MG63 (cell line): ENCODE data around the gene HRH1. TPM values are rescaled to one million over a fixed set of nuclear protein-coding genes. Genes with fewer than 3 reads are reported as not detected.

Experiments used
- DNase-seq: peaks from one replicate; pipeline ENCODE4 v3.0.0-alpha.2; 2020
- H3K27me3 ChIP-seq: fragments of 250-450 bp; sonication (Bioruptor Pico); 2 replicates; pipeline ENCODE4 v1.5.1; 2020; ENCODE audit warnings: mild to moderate bottlenecking, moderate library complexity
- H3K36me3 ChIP-seq: fragments of 250-450 bp; sonication (Bioruptor Pico); 2 replicates; pipeline ENCODE4 v1.5.1; 2020; ENCODE audit warnings: mild to moderate bottlenecking, moderate library complexity
- H3K4me3 ChIP-seq: fragments of 250-450 bp; sonication (Bioruptor Pico); 2 replicates; pipeline ENCODE4 v1.5.1; 2020; ENCODE audit warnings: mild to moderate bottlenecking, moderate library complexity
- H3K9me3 ChIP-seq: fragments of 250-450 bp; sonication (Bioruptor Pico); 2 replicates; pipeline ENCODE4 v1.5.1; 2020; ENCODE audit warnings: mild to moderate bottlenecking, moderate library complexity
- total RNA-seq: library from RNA; depleted of rRNA; stranded (reverse); fragments of >200 nt; shearing (Covaris generic); gene quantifications from 2 replicates; pipeline ENCODE4 v1.2.3, GENCODE V29; 2014; ENCODE audit warnings: low replicate concordance

Gene HRH1
- total RNA-seq, 1 experiment from 2014 or later, result 5.5 TPM

- H3K27me3 ChIP-seq, result no peaks in the 10 kb centered on the region
- peak; percentile 96 for DNase-seq
- H3K9me3 ChIP-seq, result no peaks in the 10 kb centered on the region
- peak overlapping the region; percentile 56 for H3K4me3 ChIP-seq
- H3K36me3 ChIP-seq, result no peaks in the 10 kb centered on the region
Measured at GRCh38 chr3:11136830-11137626, 17.3 kb upstream of the HRH1 start.

- no peak for DNase-seq
- Histone ChIP-seq H3K9me3 (no peaks in the 10 kb centered on the region), H3K36me3 (no peaks in the 10 kb centered on the region), H3K27me3 (no peaks in the 10 kb centered on the region), H3K4me3 (peak overlapping the region; percentile 56)
Measured at GRCh38 chr3:11137627-11137959, 16.7 kb upstream of the HRH1 start.

DNA sequence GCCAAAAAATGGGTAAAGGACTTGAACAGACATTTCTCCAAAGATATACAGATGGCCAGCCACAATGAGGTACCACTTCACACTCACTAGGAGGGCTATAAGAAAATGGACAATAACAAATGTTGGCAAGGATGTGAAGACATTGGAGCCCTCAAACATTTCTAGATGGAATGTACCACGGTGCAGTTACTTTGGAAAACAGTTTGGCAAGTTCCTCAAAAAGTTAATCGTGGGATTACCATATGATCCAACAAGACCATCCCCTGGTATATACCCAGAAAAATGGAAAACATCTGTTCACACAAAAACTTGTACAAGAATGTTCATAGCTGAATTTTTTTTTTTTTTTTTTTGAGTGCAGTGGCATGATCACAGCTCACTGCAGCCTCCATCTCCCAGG, 15.9 kb upstream of the HRH1 start:
- no peaks in the 10 kb centered on the region for H3K36me3 ChIP-seq
- no peak for DNase-seq
- no peaks in the 10 kb centered on the region for H3K9me3 ChIP-seq
- no peak overlapping the region for H3K4me3 ChIP-seq
- no peaks in the 10 kb centered on the region for H3K27me3 ChIP-seq

GRCh38 chr3:11140030-11140712, 14.1 kb upstream of the HRH1 start:
- Histone ChIP-seq H3K36me3 (no peaks in the 10 kb centered on the region), H3K27me3 (no peaks in the 10 kb centered on the region), H3K9me3 (no peaks in the 10 kb centered on the region), H3K4me3 (no peak overlapping the region)
- peak; percentile 14 for DNase-seq

DNA sequence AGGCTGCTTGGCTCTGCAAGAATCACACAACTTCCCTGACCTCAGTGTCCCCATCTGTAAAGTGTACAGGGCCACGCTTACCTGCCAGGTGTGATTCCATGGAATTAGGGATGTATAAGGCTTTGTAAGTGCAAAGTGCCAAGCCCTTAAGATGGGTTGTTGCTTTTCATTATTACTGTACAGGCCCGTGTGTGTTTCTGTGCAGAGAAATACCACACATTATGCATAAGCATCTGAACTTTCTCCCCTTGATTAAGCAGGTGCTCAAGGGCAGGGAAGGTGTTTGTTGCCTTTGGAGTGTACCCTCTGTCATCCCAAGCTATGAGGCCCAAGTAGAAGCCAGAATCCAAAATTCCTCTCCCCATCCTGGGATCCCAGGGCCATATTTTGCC, 13.6 kb upstream of the HRH1 start:
- no peak for DNase-seq
- H3K27me3 ChIP-seq, result no peaks in the 10 kb centered on the region
- H3K36me3 ChIP-seq, result no peaks in the 10 kb centered on the region
- H3K4me3 ChIP-seq, result no peak overlapping the region
- no peaks in the 10 kb centered on the region for H3K9me3 ChIP-seq

DNA sequence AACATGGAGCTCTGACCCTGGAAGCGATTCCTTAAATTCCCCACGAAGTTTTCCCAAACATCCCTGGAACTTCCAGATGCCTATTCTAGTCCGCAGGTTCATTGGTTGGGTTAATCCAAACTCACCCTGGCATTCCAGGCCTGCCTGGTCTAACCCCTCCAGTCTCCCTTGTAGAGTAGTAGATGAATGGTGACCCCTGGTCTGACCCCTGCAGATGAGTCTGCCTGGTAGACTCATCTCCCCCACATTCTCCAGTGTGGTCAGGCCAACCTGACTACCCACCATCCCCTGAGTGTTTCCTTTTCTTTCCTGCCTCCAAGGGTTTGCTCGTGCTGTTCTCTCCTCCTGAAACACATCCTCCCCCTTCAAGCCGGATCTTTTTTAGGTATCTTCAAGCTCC, 10.8 kb upstream of the HRH1 start:
- Histone ChIP-seq H3K4me3 (no peak overlapping the region), H3K9me3 (no peaks in the 10 kb centered on the region), H3K36me3 (no peaks in the 10 kb centered on the region), H3K27me3 (no peaks in the 10 kb centered on the region)
- DNase-seq, result no peak

DNA sequence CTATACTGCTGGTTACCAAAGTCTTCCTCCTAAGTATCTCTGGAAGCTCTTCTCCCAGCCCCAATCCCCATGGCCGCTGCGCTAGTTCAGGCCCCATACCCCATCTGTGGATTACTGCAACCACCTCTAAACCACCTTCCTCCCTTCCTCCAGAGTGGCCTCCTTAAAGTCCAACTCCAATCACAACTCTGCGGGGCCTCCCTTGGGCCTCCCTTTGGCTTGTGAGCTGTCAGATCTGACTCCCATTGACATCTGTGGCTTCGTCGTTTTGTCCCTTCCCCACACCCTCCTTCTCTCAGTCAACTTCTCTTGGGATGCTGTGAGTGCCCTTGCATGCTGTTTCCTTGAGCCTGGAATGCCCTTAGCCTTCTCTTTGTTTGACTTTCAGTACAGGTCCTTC, 9.3 kb upstream of the HRH1 start:
- no peak for DNase-seq
- Histone ChIP-seq H3K9me3 (no peaks in the 10 kb centered on the region), H3K4me3 (no peak overlapping the region), H3K36me3 (no peaks in the 10 kb centered on the region), H3K27me3 (no peaks in the 10 kb centered on the region)

GRCh38 chr3:11145888-11146287, 8.4 kb upstream of the HRH1 start:
- no peak for DNase-seq
- H3K27me3 ChIP-seq, result no peaks in the 10 kb centered on the region
- H3K4me3 ChIP-seq, result no peak overlapping the region
- H3K36me3 ChIP-seq, result no peaks in the 10 kb centered on the region
- H3K9me3 ChIP-seq, result no peaks in the 10 kb centered on the region

- Histone ChIP-seq H3K9me3 (no peaks in the 10 kb centered on the region), H3K36me3 (no peaks in the 10 kb centered on the region), H3K4me3 (no peak overlapping the region), H3K27me3 (no peaks in the 10 kb centered on the region)
- no peak for DNase-seq
Measured at GRCh38 chr3:11146773-11147660, 7.3 kb upstream of the HRH1 start.

- no peak for DNase-seq
- no peaks in the 10 kb centered on the region for H3K27me3 ChIP-seq
- no peak overlapping the region for H3K4me3 ChIP-seq
- no peaks in the 10 kb centered on the region for H3K36me3 ChIP-seq
- H3K9me3 ChIP-seq, result no peaks in the 10 kb centered on the region
Measured at GRCh38 chr3:11150256-11150655, 4.0 kb upstream of the HRH1 start.

GRCh38 chr3:11152301-11152700, 2.0 kb upstream of the HRH1 start:
- Histone ChIP-seq H3K27me3 (no peaks in the 10 kb centered on the region), H3K4me3 (no peak overlapping the region), H3K36me3 (no peaks in the 10 kb centered on the region), H3K9me3 (no peaks in the 10 kb centered on the region)
- DNase-seq, result no peak

DNA sequence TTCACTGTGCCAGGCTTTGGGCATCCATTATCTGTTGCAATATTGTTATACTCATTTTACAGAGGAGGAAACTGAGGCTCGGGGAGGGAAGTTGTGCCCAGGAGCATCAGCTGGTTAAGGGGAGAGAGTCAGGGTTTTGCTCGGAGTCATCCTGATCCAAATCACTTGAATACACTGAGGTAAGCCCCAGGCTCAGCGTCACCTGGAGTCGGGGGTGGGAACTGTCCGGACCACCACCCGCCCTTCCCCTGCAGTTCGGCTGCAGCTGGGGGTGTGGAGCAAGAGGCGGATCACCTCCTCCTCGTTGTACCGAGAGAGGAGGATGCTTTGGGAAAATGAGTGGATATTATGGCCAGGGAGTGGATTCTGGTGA, 646 bp downstream of the HRH1 start:
- H3K27me3 ChIP-seq, result no peaks in the 10 kb centered on the region
- DNase-seq, result peak; percentile 13
- no peaks in the 10 kb centered on the region for H3K36me3 ChIP-seq
- peak overlapping the region; percentile 50 for H3K4me3 ChIP-seq
- no peaks in the 10 kb centered on the region for H3K9me3 ChIP-seq

DNA sequence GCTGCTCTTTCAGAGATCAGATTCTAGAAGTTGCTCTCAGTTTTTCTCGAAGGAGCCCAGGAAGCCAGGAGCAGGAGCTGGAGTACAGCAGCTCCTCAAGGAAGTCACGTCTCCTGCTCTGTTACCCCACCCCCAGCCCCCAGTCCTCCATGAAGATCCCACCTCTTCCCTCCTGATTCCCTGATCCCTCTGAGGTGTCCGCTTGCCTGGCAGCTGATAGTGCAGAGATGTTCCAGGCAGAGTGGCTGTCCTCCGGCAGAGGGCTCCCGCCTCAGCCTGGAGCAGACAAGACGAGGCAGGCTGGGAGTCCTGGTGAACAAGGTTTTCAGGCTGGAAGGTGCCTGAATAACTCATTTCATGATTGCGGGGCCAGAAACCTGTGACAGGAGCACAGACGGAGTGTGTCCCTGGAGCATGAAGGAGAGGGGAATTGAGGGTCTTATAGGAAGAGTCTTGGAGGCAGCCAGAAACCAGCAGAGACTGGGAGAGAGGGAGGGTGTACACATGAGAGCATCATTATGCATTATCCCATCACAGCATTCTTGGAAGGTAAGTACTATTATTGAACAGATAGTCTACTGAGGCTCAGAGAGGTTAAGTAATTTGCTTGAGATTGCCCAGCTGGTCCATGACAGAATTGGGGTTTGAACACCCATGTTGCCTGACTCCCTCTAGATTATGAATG, 1.2 kb downstream of the HRH1 start:
- no peaks in the 10 kb centered on the region for H3K36me3 ChIP-seq
- H3K4me3 ChIP-seq, result peak overlapping the region; percentile 50
- DNase-seq, result peak; percentile 75
- H3K27me3 ChIP-seq, result no peaks in the 10 kb centered on the region
- no peaks in the 10 kb centered on the region for H3K9me3 ChIP-seq

- Histone ChIP-seq H3K27me3 (no peaks in the 10 kb centered on the region), H3K36me3 (no peaks in the 10 kb centered on the region), H3K4me3 (no peak overlapping the region), H3K9me3 (no peaks in the 10 kb centered on the region)
- no peak for DNase-seq
Measured at GRCh38 chr3:11156026-11156410, 1.7 kb downstream of the HRH1 start.

DNA sequence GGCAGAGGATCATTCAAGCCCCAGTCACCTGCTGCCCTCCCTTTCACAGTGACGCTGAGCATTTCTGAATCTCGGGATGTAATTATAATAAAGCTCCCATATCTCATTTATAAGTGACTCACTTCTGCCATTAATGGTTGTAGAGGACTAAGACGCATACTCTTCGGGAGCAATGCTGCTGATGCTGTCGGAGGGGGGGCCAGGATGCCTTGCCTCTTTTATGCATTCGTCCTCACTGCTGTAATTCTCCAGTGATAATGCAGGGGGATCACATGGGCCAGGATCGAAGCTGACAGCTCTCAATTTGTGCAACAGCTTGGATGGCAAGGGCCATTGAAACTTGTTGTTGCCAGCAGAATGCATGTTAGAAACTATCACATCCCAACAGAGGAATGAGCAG, 3.1 kb downstream of the HRH1 start:
- no peak for DNase-seq
- no peaks in the 10 kb centered on the region for H3K9me3 ChIP-seq
- no peak overlapping the region for H3K4me3 ChIP-seq
- H3K36me3 ChIP-seq, result no peaks in the 10 kb centered on the region
- no peaks in the 10 kb centered on the region for H3K27me3 ChIP-seq

DNA sequence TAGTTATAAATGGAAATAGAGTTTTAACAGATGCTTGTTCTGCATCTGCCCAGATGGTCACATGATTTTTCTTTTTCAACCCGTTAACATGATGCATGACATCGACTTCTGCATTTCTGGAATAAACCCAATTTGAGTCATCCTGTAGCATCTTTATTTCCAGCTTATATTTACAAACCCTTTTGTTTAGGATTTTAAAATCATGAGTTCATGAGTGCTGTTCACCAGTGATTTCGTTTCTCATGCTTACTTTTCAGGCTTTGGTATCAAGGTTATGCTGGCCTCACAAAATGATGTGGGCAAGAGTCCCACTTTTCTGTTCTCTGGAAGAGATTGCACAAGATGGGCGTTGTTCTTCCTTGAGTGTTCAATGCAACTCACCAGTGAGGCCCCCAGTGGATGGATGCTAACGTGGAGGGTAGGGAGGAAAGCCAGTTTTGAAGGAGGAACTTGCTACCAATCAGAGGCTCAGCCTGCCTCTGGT, 5.2 kb downstream of the HRH1 start:
- H3K36me3 ChIP-seq, result no peaks in the 10 kb centered on the region
- no peaks in the 10 kb centered on the region for H3K9me3 ChIP-seq
- H3K4me3 ChIP-seq, result no peak overlapping the region
- peak; percentile 55 for DNase-seq
- H3K27me3 ChIP-seq, result no peaks in the 10 kb centered on the region

- Histone ChIP-seq H3K27me3 (no peaks in the 10 kb centered on the region), H3K9me3 (no peaks in the 10 kb centered on the region), H3K4me3 (no peak overlapping the region), H3K36me3 (no peaks in the 10 kb centered on the region)
- no peak for DNase-seq
Measured at GRCh38 chr3:11161666-11162065, 7.4 kb downstream of the HRH1 start.
